HCT116 (cell line): Measurements from ENCODE around the gene PSMA6. TPM values are rescaled to one million over a fixed set of nuclear protein-coding genes. Genes with fewer than 3 reads are reported as not detected.
"Not testable (repeated sequence)": the region's sequence is repeated elsewhere in the genome, so short reads cannot be mapped to it uniquely, and the experiment has no call there.

Experiments used
- ATAC-seq: fragments of 200-7000 bp; cut with Tn5 transposase; 2 replicates; pipeline ENCODE4 v1.9.1; 2020; ENCODE audit warnings: mild to moderate bottlenecking, moderate library complexity
- BruUV-seq: library from RNA; stranded (reverse); fragments of 400-500 nt; replicated peaks from 2 replicates; lab custom pipeline; 2021; lab: Mats Ljungman, UMichigan
- CTCF ChIA-PET: fragments of 300-600 bp; sonication (Branson Sonifier 250); formaldehyde crosslinking; loops from one replicate; lab custom pipeline; 2021; ENCODE audit warnings: antibody characterized with exemption; lab: Charles Lee
- POLR2A ChIA-PET: fragments of 300-600, 350-600 bp; sonication (Branson Sonifier 250); formaldehyde crosslinking; loops from one replicate; lab custom pipeline; 2021; ENCODE audit warnings: antibody characterized with exemption; lab: Charles Lee
- RAD21 ChIA-PET, 2 experiments: fragments of 300-600 bp; sonication (Branson Sonifier 250); formaldehyde crosslinking; loops; one replicate each; lab custom pipeline; 2023; ENCODE audit warnings: low total read pairs in 2 of 2; ENCODE audit not compliant: uncharacterized antibody in 2 of 2, unreplicated experiment in 2 of 2, low non-redundant PET in 1 of 2; lab: Charles Lee
- DNase-seq: peaks from one replicate; pipeline ENCODE4 v3.0.0-alpha.2; 2010; ENCODE audit warnings: low read depth, low spot score
- H2AFZ ChIP-seq: fragments of 200-600 bp; shearing (Covaris generic), sonication (generic); 2 replicates; pipeline ENCODE4 v1.6.1; 2017; ENCODE audit warnings: low read depth, mixed run types, mixed read lengths, antibody characterized with exemption, low read length; ENCODE audit not compliant: poor library complexity, severe bottlenecking
- H3K27ac ChIP-seq: 2 replicates; pipeline ENCODE4 v1.5.1; 2012; ENCODE audit warnings: low read depth, low read length
- H3K27me3 ChIP-seq: fragments of 200-600 bp; sonication (generic); 2 replicates; pipeline ENCODE4 v1.6.1; 2016; ENCODE audit warnings: mixed run types, low read length, mixed read lengths; ENCODE audit not compliant: insufficient read depth
- H3K36me3 ChIP-seq, 2 experiments: fragments of 200-500 bp in 1 of 2; fragments of 200-600 bp in 1 of 2; sonication (Bioruptor generic) in 1 of 2; sonication (generic) in 1 of 2; 2 replicates each; pipeline versions ENCODE4 v1.5.1 to v1.6.1; 2014 to 2016; ENCODE audit warnings: low read length in 2 of 2, inconsistent platforms in 1 of 2, mixed read lengths in 1 of 2, mixed run types in 1 of 2; ENCODE audit not compliant: insufficient read depth in 2 of 2, control insufficient read depth in 1 of 2
- H3K4me1 ChIP-seq, 2 experiments: fragments of 200-600 bp in 1 of 2; sonication (generic) in 1 of 2; 2 replicates each; pipeline versions ENCODE4 v1.5.1 to v1.6.1; 2012 to 2017; ENCODE audit warnings: low read length in 2 of 2, inconsistent platforms in 1 of 2, mild to moderate bottlenecking in 1 of 2, mixed read lengths in 1 of 2, mixed run types in 1 of 2, moderate library complexity in 1 of 2; ENCODE audit not compliant: insufficient read depth in 2 of 2, control insufficient read depth in 1 of 2
- H3K4me2 ChIP-seq: fragments of 200-600 bp; sonication (generic); 2 replicates; pipeline ENCODE4 v1.6.1; 2017; ENCODE audit warnings: mixed run types, low read length, mixed read lengths
- H3K4me3 ChIP-seq, 2 experiments: fragments of 200-600 bp in 1 of 2; sonication (generic) in 1 of 2; replicated peaks in 1 of 2; 2 replicates each; pipeline ENCODE4 v1.5.1; 2011 to 2016; ENCODE audit warnings: low read length in 2 of 2, control low read depth in 1 of 2, low read depth in 1 of 2, mild to moderate bottlenecking in 1 of 2, mixed read lengths in 1 of 2, mixed run types in 1 of 2
- H3K79me2 ChIP-seq: fragments of 200-600 bp; sonication (generic); 2 replicates; pipeline ENCODE4 v1.6.1; 2017; ENCODE audit warnings: mild to moderate bottlenecking, mixed run types, low read length, moderate library complexity, mixed read lengths; ENCODE audit not compliant: insufficient read depth
- H3K9ac ChIP-seq: fragments of 200-600 bp; sonication (generic); 2 replicates; pipeline ENCODE4 v1.6.1; 2016; ENCODE audit warnings: low read length, mixed read lengths
- H3K9me2 ChIP-seq: fragments of 200-600 bp; sonication (generic), shearing (Covaris generic); 2 replicates; pipeline ENCODE4 v1.6.1; 2017; ENCODE audit warnings: mixed run types, mild to moderate bottlenecking, moderate library complexity; ENCODE audit not compliant: insufficient read depth
- H3K9me3 ChIP-seq, 2 experiments: fragments of 200-500 bp in 1 of 2; fragments of 200-600 bp in 1 of 2; sonication (Bioruptor generic) in 1 of 2; sonication (generic) in 1 of 2; 2 replicates each; pipeline ENCODE4 v1.6.1; 2014 to 2017; ENCODE audit warnings: low read length in 2 of 2, mixed read lengths in 2 of 2, inconsistent platforms in 1 of 2, low read depth in 1 of 2, mild to moderate bottlenecking in 1 of 2, mixed run types in 1 of 2, moderate library complexity in 1 of 2; ENCODE audit not compliant: control insufficient read depth in 1 of 2, insufficient read depth in 1 of 2
- H4K20me1 ChIP-seq: fragments of 200-600 bp; sonication (generic), shearing (Covaris generic); 2 replicates; pipeline ENCODE4 v1.6.1; 2017; ENCODE audit warnings: mixed run types, mild to moderate bottlenecking, moderate library complexity; ENCODE audit not compliant: insufficient read depth
- RAD21 ChIP-seq: IDR thresholded peaks from 2 replicates; pipeline ENCODE4 v1.6.1; 2012; ENCODE audit warnings: low read depth, mild to moderate bottlenecking
- SP1 ChIP-seq: IDR thresholded peaks from 2 replicates; pipeline ENCODE4 v1.6.1; 2012; ENCODE audit warnings: low read depth
- intact Hi-C: fragments of 100-400 bp; cut with micrococcal nuclease; formaldehyde crosslinking; loops from 2 replicates; pipeline ENCODE4 v1.10.0; 2022
- total RNA-seq: library from RNA; stranded (reverse); gene quantifications from one replicate; pipeline ENCODE4 v1.2.1, GENCODE V29; 2021; ENCODE audit not compliant: unreplicated experiment

PSMA6 gene
- total RNA-seq, 1 experiment from 2014 or later, result 194 TPM

GRCh38 chr14:35353409-35354172 lies 61.4 kb downstream of the PSMA6 start:
- Histone ChIP-seq H3K36me3 (no peaks in the 10 kb centered on the region), H3K4me3 (no peak overlapping the region), H3K27ac (no peak overlapping the region), H3K4me2 (no peak overlapping the region), H4K20me1 (no peaks in the 10 kb centered on the region), H3K79me2 (no peaks in the 10 kb centered on the region), H3K9me3 (no peaks in the 10 kb centered on the region), H3K27me3 (no peaks in the 10 kb centered on the region), H3K4me1 (peaks cover 7 to 13% of the 10 kb centered on the region in 2 experiments), H2AFZ (no peak overlapping the region), H3K9me2 (no peaks in the 10 kb centered on the region), H3K9ac (no peak overlapping the region)
- POLR2A ChIA-PET, result interaction anchor here (1.6 kb wide), 1 partner anchor 21 kb away, joined by 3 read pairs; no protein-coding TSS in a partner anchor
- intact Hi-C loops, result no loop called here
- DNase-seq (no peak), ATAC-seq (no peak)
- CTCF ChIA-PET, result no interaction called here
- RAD21 ChIA-PET, result no interaction called here
- TF ChIP-seq RAD21 (no peak), SP1 (no peak)
- no TSS peak for BruUV-seq

DNA sequence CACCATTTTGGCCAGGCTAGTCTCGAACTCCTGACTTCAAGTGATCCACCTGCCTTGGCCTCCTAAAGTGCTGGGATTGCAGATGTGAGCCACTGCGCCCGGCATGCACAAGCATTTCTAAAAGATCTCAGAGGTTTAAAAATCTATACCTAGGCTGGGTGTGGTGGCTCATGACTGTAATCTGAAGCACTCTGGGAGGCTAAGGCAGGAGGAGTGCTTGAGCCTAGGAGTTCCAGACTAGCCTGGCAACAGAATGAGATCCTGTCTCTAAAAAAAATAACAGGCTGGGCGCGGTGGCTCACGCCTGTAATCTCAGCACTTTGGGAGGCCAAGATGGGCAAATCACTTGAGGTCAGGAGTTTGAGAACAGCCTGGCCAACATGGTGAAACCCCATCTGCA lies 63.1 kb downstream of the PSMA6 start:
- H3K9ac ChIP-seq, H3K9me3 ChIP-seq, H3K79me2 ChIP-seq, ATAC-seq, H3K27ac ChIP-seq, H3K9me2 ChIP-seq, H3K36me3 ChIP-seq, CTCF ChIA-PET, H3K27me3 ChIP-seq, H3K4me3 ChIP-seq, RAD21 ChIA-PET, H4K20me1 ChIP-seq, DNase-seq, H2AFZ ChIP-seq, BruUV-seq, H3K4me2 ChIP-seq, intact Hi-C loops, POLR2A ChIA-PET: not testable (repeated sequence)
- peaks cover 7 to 13% of the 10 kb centered on the region in 2 experiments for H3K4me1 ChIP-seq
